IMR-90 (cell line): ENCODE measurements around the gene GRIFIN.

Experiments
- RFX5 ChIP-seq: IDR thresholded peaks from 2 replicates; pipeline ENCODE4 v1.8.0; 2012; ENCODE audit warnings: low read depth, mild to moderate bottlenecking, low read length, moderate library complexity
- TF ChIP-seq, protein P1 (sequence below): fragments of 150-350 bp; IDR thresholded peaks from 2 replicates; pipeline ENCODE4 v1.6.1; 2017; ENCODE audit warnings: mild to moderate bottlenecking, antibody characterized with exemption, low read length, low read depth
- TF ChIP-seq, protein P2 (sequence below): conservative IDR thresholded peaks from 2 replicates; pipeline ENCODE4 v1.5.1; 2012; ENCODE audit warnings: mild to moderate bottlenecking, low read depth, low read length, improper control_type of control experiment

DNA sequence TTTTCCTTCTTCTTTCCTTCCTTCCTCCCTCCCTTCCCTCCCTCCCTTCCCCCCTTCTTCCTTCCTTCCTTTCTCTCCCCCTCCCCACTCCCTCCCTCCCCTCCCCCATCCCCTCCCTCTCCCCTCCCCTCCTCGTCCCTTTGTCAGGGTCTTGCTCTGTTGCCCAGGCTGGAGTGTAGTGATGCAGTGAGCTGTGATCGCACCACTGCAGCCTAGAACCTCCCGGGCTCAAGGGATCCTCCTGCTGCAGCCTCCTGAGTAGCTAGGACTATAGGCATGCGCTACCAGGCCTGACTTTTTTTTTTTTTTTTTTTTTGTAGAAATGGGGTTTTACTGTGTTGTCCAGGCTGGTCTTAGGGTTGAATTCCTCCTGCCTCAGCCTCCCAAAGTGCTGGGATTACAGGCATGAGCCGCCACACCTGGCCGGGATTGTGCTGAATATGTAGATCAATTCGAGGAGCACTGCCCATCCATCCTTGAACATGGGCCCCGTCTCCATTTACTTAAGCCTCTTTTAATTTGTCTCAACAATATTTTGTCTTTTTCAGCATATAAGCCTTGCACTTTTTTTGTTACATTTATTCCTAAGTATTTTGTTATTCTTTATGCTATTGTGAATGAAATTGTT, 23.4 kb downstream of the GRIFIN start:
- TF ChIP-seq, protein P1, sequence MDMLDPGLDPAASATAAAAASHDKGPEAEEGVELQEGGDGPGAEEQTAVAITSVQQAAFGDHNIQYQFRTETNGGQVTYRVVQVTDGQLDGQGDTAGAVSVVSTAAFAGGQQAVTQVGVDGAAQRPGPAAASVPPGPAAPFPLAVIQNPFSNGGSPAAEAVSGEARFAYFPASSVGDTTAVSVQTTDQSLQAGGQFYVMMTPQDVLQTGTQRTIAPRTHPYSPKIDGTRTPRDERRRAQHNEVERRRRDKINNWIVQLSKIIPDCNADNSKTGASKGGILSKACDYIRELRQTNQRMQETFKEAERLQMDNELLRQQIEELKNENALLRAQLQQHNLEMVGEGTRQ, result no peak
- no peak for TF ChIP-seq RFX5
- TF ChIP-seq, protein P2, sequence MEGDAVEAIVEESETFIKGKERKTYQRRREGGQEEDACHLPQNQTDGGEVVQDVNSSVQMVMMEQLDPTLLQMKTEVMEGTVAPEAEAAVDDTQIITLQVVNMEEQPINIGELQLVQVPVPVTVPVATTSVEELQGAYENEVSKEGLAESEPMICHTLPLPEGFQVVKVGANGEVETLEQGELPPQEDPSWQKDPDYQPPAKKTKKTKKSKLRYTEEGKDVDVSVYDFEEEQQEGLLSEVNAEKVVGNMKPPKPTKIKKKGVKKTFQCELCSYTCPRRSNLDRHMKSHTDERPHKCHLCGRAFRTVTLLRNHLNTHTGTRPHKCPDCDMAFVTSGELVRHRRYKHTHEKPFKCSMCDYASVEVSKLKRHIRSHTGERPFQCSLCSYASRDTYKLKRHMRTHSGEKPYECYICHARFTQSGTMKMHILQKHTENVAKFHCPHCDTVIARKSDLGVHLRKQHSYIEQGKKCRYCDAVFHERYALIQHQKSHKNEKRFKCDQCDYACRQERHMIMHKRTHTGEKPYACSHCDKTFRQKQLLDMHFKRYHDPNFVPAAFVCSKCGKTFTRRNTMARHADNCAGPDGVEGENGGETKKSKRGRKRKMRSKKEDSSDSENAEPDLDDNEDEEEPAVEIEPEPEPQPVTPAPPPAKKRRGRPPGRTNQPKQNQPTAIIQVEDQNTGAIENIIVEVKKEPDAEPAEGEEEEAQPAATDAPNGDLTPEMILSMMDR, result no peak
